Liver (tissue), 9 donors: ENCODE results near the gene EXOC4. TPM values are rescaled to one million over a fixed set of nuclear protein-coding genes. Genes with fewer than 3 reads are reported as not detected.

Source experiments
- DNase-seq: peaks from one replicate; pipeline ENCODE4 v3.0.0-alpha.2; 2017; ENCODE audit warnings: low spot score
- H3K27ac ChIP-seq, 2 donors: one replicate each; pipeline ENCODE4 v1.7.0; 2013; ENCODE audit warnings: inconsistent platforms in 2 of 2, low read length in 2 of 2, control low read depth in 1 of 2, low read depth in 1 of 2, mild to moderate bottlenecking in 1 of 2
- H3K27me3 ChIP-seq, 4 donors: one replicate each; pipeline versions ENCODE4 v1.6.1 to v1.7.0; 2013; ENCODE audit warnings: low read length in 3 of 4, inconsistent platforms in 1 of 4, mild to moderate bottlenecking in 1 of 4, moderate library complexity in 1 of 4; ENCODE audit not compliant: control insufficient read depth in 4 of 4, insufficient read depth in 4 of 4
- H3K36me3 ChIP-seq, 4 donors: one replicate each; pipeline versions ENCODE4 v1.6.1 to v1.7.0; 2013; ENCODE audit warnings: low read length in 3 of 4, mild to moderate bottlenecking in 3 of 4, low read depth in 1 of 4, moderate library complexity in 1 of 4; ENCODE audit not compliant: control insufficient read depth in 4 of 4, insufficient read depth in 3 of 4
- H3K4me1 ChIP-seq, 4 donors: one replicate each; pipeline versions ENCODE4 v1.6.1 to v1.7.0; 2013; ENCODE audit warnings: low read length in 3 of 4, mild to moderate bottlenecking in 3 of 4, moderate library complexity in 1 of 4; ENCODE audit not compliant: control insufficient read depth in 4 of 4, insufficient read depth in 4 of 4
- H3K4me3 ChIP-seq, 3 donors: one replicate each; pipeline versions ENCODE4 v1.6.1 to v1.7.0; 2013; ENCODE audit warnings: low read length in 3 of 3, control low read depth in 1 of 3, low read depth in 1 of 3, mild to moderate bottlenecking in 1 of 3
- H3K9ac ChIP-seq, 2 donors: one replicate each; pipeline ENCODE4 v1.7.0; 2013; ENCODE audit warnings: low read length in 2 of 2, mild to moderate bottlenecking in 2 of 2, moderate library complexity in 2 of 2, control low read depth in 1 of 2, low read depth in 1 of 2
- H3K9me3 ChIP-seq, 4 donors: one replicate each; pipeline versions ENCODE4 v1.6.1 to v1.7.0; 2013; ENCODE audit warnings: low read length in 3 of 4; ENCODE audit not compliant: control insufficient read depth in 4 of 4
- ATF3 ChIP-seq: IDR thresholded peaks from 2 replicates; pipeline ENCODE4 v1.6.1; 2016; ENCODE audit warnings: antibody characterized with exemption
- CTCF ChIP-seq: fragments of 150-350 bp; IDR thresholded peaks from 2 replicates; pipeline ENCODE4 v1.5.1; 2017; ENCODE audit warnings: improper control_type of control experiment, low read depth, low read length; ENCODE audit not compliant: missing input control
- EGR1 ChIP-seq, 2 donors: IDR thresholded peaks; 2 replicates each; pipeline ENCODE4 v1.6.1; 2016 to 2018; ENCODE audit warnings: antibody characterized with exemption in 2 of 2, low read depth in 2 of 2
- FOXA1 ChIP-seq: IDR thresholded peaks from 2 replicates; pipeline ENCODE4 v1.6.1; 2016; ENCODE audit warnings: antibody characterized with exemption
- FOXA2 ChIP-seq: IDR thresholded peaks from 2 replicates; pipeline ENCODE4 v1.6.1; 2016; ENCODE audit warnings: antibody characterized with exemption
- GABPA ChIP-seq, 2 donors: IDR thresholded peaks in 1 of 2; conservative IDR thresholded peaks in 1 of 2; 2 replicates each; pipeline ENCODE4 v1.6.1; 2016; ENCODE audit warnings: antibody characterized with exemption in 2 of 2, mild to moderate bottlenecking in 1 of 2, moderate library complexity in 1 of 2
- HNF4A ChIP-seq, 2 donors: conservative IDR thresholded peaks; 2 replicates each; pipeline ENCODE4 v1.6.1; 2016; ENCODE audit warnings: antibody characterized with exemption in 2 of 2, mild to moderate bottlenecking in 2 of 2
- HNF4G ChIP-seq: IDR thresholded peaks from 2 replicates; pipeline ENCODE4 v1.6.1; 2016; ENCODE audit warnings: antibody characterized with exemption
- JUND ChIP-seq, 2 donors: IDR thresholded peaks; 2 replicates each; pipeline ENCODE4 v1.6.1; 2016; ENCODE audit warnings: antibody characterized with exemption in 2 of 2
- MAX ChIP-seq: IDR thresholded peaks from 2 replicates; pipeline ENCODE4 v1.6.1; 2016; ENCODE audit warnings: antibody characterized with exemption
- NR2F2 ChIP-seq: IDR thresholded peaks from 2 replicates; pipeline ENCODE4 v1.6.1; 2016; ENCODE audit warnings: antibody characterized with exemption
- RAD21 ChIP-seq, 2 donors: IDR thresholded peaks; 2 replicates each; pipeline ENCODE4 v1.6.1; 2016; ENCODE audit warnings: antibody characterized with exemption in 2 of 2, mild to moderate bottlenecking in 2 of 2
- REST ChIP-seq: IDR thresholded peaks from 2 replicates; pipeline ENCODE4 v1.6.1; 2016; ENCODE audit warnings: antibody characterized with exemption, mild to moderate bottlenecking
- RXRA ChIP-seq, 2 donors: IDR thresholded peaks; 2 replicates each; pipeline ENCODE4 v1.6.1; 2017 to 2018; ENCODE audit warnings: antibody characterized with exemption in 2 of 2, mild to moderate bottlenecking in 1 of 2
- SP1 ChIP-seq: IDR thresholded peaks from 2 replicates; pipeline ENCODE4 v1.6.1; 2018; ENCODE audit warnings: antibody characterized with exemption, mild to moderate bottlenecking
- TAF1 ChIP-seq: conservative IDR thresholded peaks from 2 replicates; pipeline ENCODE4 v1.6.1; 2016; ENCODE audit warnings: antibody characterized with exemption, mild to moderate bottlenecking
- YY1 ChIP-seq: IDR thresholded peaks from 2 replicates; pipeline ENCODE4 v1.6.1; 2016; ENCODE audit warnings: antibody characterized with exemption, mild to moderate bottlenecking
- ZBTB33 ChIP-seq: IDR thresholded peaks from 2 replicates; pipeline ENCODE4 v1.6.1; 2016; ENCODE audit warnings: antibody characterized with exemption
- WGBS: extraction: QIAGEN DNeasy Blood & Tissue Kit; methylation state at CpG from one replicate; pipeline ENCODE4 v1.1.7; 2013; 5-methylcytosine and 5-hydroxymethylcytosine counted together
- polyA plus RNA-seq, 2 donors: library from polyadenylated mRNA; stranded (reverse) in 1 of 2; unstranded in 1 of 2; fragments of 200-250 nt in 1 of 2; fragments of >200 nt in 1 of 2; fragmentation: Nextera tagmentation in 1 of 2; extraction: Ambion mirVana in 1 of 2; gene quantifications; one replicate each; pipeline versions ENCODE4 v1.2.1 to v1.2.3, GENCODE V29; 2013 to 2015
- total RNA-seq, 2 donors: library from RNA; depleted of rRNA; stranded (reverse); fragments of >200 nt; gene quantifications; one replicate each; pipeline ENCODE4 v1.2.3, GENCODE V29; 2014
- donor health status: healthy.
- donor health status: healthy.
- donor health status: healthy.
- donor health status: healthy.
- donor health status: healthy.

Gene EXOC4
- total and polyA plus RNA-seq, 4 donors = 9.5 to 55.9 (median 23.6) TPM

GRCh38 chr7:133869556-133869955 is 616.7 kb downstream of the EXOC4 start:
- DNase-seq = no peak
- no peaks in the 10 kb centered on the region for H3K4me1 ChIP-seq
- no peaks in the 10 kb centered on the region for H3K27me3 ChIP-seq
- H3K4me3 ChIP-seq = no peak overlapping the region
- no peaks in the 10 kb centered on the region for H3K9me3 ChIP-seq
- H3K27ac ChIP-seq = no peak overlapping the region
- H3K36me3 ChIP-seq = no peaks in the 10 kb centered on the region
- H3K9ac ChIP-seq = no peak overlapping the region
- TF ChIP-seq SP1 (no peak), MAX (no peak), ATF3 (no peak), JUND (IDR thresholded peaks at IDR 0.05) (no peak), TAF1 (no peak), GABPA (IDR thresholded peaks at IDR 0.05 in 1 of 2, conservative IDR thresholded peaks at IDR 0.05 in 1 of 2) (no peak), RXRA (IDR thresholded peaks at IDR 0.05) (no peak), FOXA1 (no peak), YY1 (no peak), EGR1 (IDR thresholded peaks at IDR 0.05; ENCODE audit: low read depth in 2 of 2) (no peak), RAD21 (IDR thresholded peaks at IDR 0.05) (no peak)
- WGBS = 73% methylated on average over 1 of the region's 1 CpG

GRCh38 chr7:133871757-133872156 is 618.9 kb downstream of the EXOC4 start:
- no peaks in the 10 kb centered on the region for H3K9me3 ChIP-seq
- no peaks in the 10 kb centered on the region for H3K27me3 ChIP-seq
- TF ChIP-seq HNF4G (no peak), ATF3 (no peak), CTCF (no peak), EGR1 (IDR thresholded peaks at IDR 0.05; ENCODE audit: low read depth in 2 of 2) (no peak), FOXA1 (no peak), REST (no peak), GABPA (IDR thresholded peaks at IDR 0.05 in 1 of 2, conservative IDR thresholded peaks at IDR 0.05 in 1 of 2) (no peak), HNF4A (conservative IDR thresholded peaks at IDR 0.05) (no peak), FOXA2 (no peak), MAX (no peak), SP1 (no peak), JUND (IDR thresholded peaks at IDR 0.05) (no peak), NR2F2 (no peak), TAF1 (no peak), ZBTB33 (no peak), RXRA (IDR thresholded peaks at IDR 0.05) (no peak), YY1 (no peak), RAD21 (IDR thresholded peaks at IDR 0.05) (no peak)
- no peak overlapping the region for H3K9ac ChIP-seq
- no peak overlapping the region for H3K4me3 ChIP-seq
- no peak overlapping the region for H3K27ac ChIP-seq
- no peaks in the 10 kb centered on the region for H3K36me3 ChIP-seq
- no peaks in the 10 kb centered on the region for H3K4me1 ChIP-seq
- WGBS = 98% methylated on average over 1 of the region's 1 CpG
- DNase-seq = no peak
